H1 (cell line): Measurements from ENCODE around the gene AHRR. TPM values are rescaled to one million over a fixed set of nuclear protein-coding genes. Genes with fewer than 3 reads are reported as not detected.

Source experiments
- KDM1A ChIP-seq: fragments of 200-600, 300-600 bp; sonication (generic); IDR thresholded peaks from 2 replicates; pipeline ENCODE4 v1.7.1; 2016; ENCODE audit warnings: mild to moderate bottlenecking, low read length, borderline replicate concordance
- RBBP5 ChIP-seq: IDR thresholded peaks from 2 replicates; pipeline ENCODE4 v1.7.1; 2012; ENCODE audit warnings: low read depth, mild to moderate bottlenecking, inconsistent platforms, low read length, moderate library complexity, borderline replicate concordance
- RXRA ChIP-seq: IDR thresholded peaks from 2 replicates; pipeline ENCODE4 v1.6.1; 2011; ENCODE audit warnings: low read depth, mild to moderate bottlenecking, low read length, moderate library complexity; ENCODE audit not compliant: insufficient read depth
- SIRT6 ChIP-seq: IDR thresholded peaks from one replicate; pipeline ENCODE4 v1.7.1; 2012; ENCODE audit warnings: low read length, inconsistent platforms
- SP4 ChIP-seq: IDR thresholded peaks from 2 replicates; pipeline ENCODE4 v1.6.1; 2012; ENCODE audit warnings: low read length, inconsistent platforms
- polyA plus RNA-seq, 7 experiments: library from polyadenylated mRNA; depleted of rRNA in 3 of 7; stranded (reverse) in 5 of 7; unstranded in 2 of 7; fragments of >200 nt in 5 of 7; fragments of 200-250 nt in 2 of 7; gene quantifications; 1 replicate in 5 of 7; 2 replicates in 1 of 7; 4 replicates in 1 of 7; pipeline versions ENCODE4 v1.2.1 to v1.2.3, GENCODE V29; 2011 to 2013; ENCODE audit warnings: missing spikeins in 2 of 7, mixed read lengths in 2 of 7
- total RNA-seq: library from RNA; stranded (reverse); fragmentation: NEBNext Ultra II Directional; extraction: Animal tissue kit (Norgen Biotek cat#: 25700); gene quantifications from 2 replicates; pipeline ENCODE4 v1.2.1, GENCODE V29; 2021
- TF ChIP-seq, protein P1 (sequence below): IDR thresholded peaks from 2 replicates; pipeline ENCODE4 v1.6.1; 2011; ENCODE audit warnings: low read length, improper control_type of control experiment

AHRR gene
- total and polyA plus RNA-seq, 2 of the 8 experiments (the other 6 are each of a cell fraction or from before 2014, with no cell fraction given) = 0.41 to 0.80 TPM

DNA sequence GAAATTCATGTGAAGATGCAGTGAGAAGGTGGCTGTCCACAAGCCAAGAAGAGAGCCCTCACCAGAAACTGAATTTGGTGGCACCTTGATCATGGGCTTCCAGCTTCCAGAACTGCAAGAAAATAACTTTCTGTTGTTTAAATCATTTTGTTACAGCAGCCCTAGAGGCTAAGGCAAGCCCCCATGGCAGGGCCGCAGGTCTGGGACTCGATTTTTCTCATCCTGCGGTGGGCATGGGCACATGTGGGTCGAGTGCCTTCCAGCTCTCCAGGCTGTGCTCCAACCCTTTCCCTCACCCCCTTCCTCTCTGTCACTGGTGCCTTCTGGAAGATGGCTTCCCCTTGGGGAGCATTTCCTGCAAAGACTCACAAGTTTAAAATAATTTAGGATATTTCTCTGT is 40.7 kb downstream of the AHRR start (continued):
- TF ChIP-seq SP4 = no peak
- TF ChIP-seq SIRT6 = no peak
- TF ChIP-seq RXRA = no peak
- no peak for TF ChIP-seq KDM1A
- TF ChIP-seq RBBP5 = no peak
- TF ChIP-seq, protein P1, sequence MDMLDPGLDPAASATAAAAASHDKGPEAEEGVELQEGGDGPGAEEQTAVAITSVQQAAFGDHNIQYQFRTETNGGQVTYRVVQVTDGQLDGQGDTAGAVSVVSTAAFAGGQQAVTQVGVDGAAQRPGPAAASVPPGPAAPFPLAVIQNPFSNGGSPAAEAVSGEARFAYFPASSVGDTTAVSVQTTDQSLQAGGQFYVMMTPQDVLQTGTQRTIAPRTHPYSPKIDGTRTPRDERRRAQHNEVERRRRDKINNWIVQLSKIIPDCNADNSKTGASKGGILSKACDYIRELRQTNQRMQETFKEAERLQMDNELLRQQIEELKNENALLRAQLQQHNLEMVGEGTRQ = no peak
